Naive thymus-derived CD8-positive, alpha-beta T cell (primary cell): ENCODE data around the gene CDC20. TPM values are rescaled to one million over a fixed set of nuclear protein-coding genes. Genes with fewer than 3 reads are reported as not detected.
A peak's percentile ranks its signal among the peaks of the same experiment; 100 is the strongest.

Source experiments
- ATAC-seq, 2 donors: fragments of 150-1000 bp; cut with Tn5 transposase in 1 of 2; sonication (Bioruptor Pico), chemical (Tn5 transposase) in 1 of 2; 1 replicate in 1 of 2; 2 replicates in 1 of 2; pipeline ENCODE4 v1.10.0; 2021; ENCODE audit warnings: mild to moderate bottlenecking in 2 of 2, moderate library complexity in 2 of 2
- POLR2A ChIA-PET: fragments of 350-600 bp; sonication (Branson Sonifier 250); formaldehyde crosslinking; loops from one replicate; lab custom pipeline; 2021; ENCODE audit warnings: antibody characterized with exemption; lab: Charles Lee
- DNase-seq, 10 donors: peaks; one replicate each; pipeline versions ENCODE4 v3.0.0 to v3.0.0-alpha.2; 2020 to 2022
- H3K27ac Mint-ChIP-seq, 10 donors: one replicate each; pipeline ENCODE4 v1.8.0; 2020 to 2022; ENCODE audit warnings: mild to moderate bottlenecking in 10 of 10, mixed read lengths in 10 of 10, moderate library complexity in 4 of 10, inconsistent platforms in 1 of 10
- H3K27me3 Mint-ChIP-seq, 5 donors: one replicate each; pipeline ENCODE4 v1.8.0; 2021 to 2022; ENCODE audit warnings: mixed read lengths in 5 of 5
- H3K36me3 Mint-ChIP-seq, 3 donors: one replicate each; pipeline ENCODE4 v1.8.0; 2020 to 2022; ENCODE audit warnings: mixed read lengths in 3 of 3, mild to moderate bottlenecking in 2 of 3, inconsistent platforms in 1 of 3
- H3K4me1 Mint-ChIP-seq, 4 donors: one replicate each; pipeline ENCODE4 v1.8.0; 2021 to 2022; ENCODE audit warnings: mixed read lengths in 4 of 4
- H3K4me3 Mint-ChIP-seq, 10 donors: one replicate each; pipeline ENCODE4 v1.8.0; 2020 to 2022; ENCODE audit warnings: mild to moderate bottlenecking in 10 of 10, mixed read lengths in 10 of 10, moderate library complexity in 6 of 10, inconsistent platforms in 1 of 10
- H3K9me3 Mint-ChIP-seq, 9 donors: one replicate each; pipeline ENCODE4 v1.8.0; 2020 to 2022; ENCODE audit warnings: mixed read lengths in 9 of 9, mild to moderate bottlenecking in 3 of 9, inconsistent platforms in 1 of 9, moderate library complexity in 1 of 9
- polyA plus RNA-seq, 3 donors: library from polyadenylated mRNA; unstranded; fragments of 300-500 nt; fragmentation: Illumina TruSeq; gene quantifications; one replicate each; pipeline ENCODE4 v1.2.3, GENCODE V29; 2021
- total RNA-seq, 8 experiments: library from RNA in 2 of 8; stranded (reverse) in 2 of 8; gene quantifications; one replicate each; pipeline ENCODE4 v1.2.3 and lab custom pipeline; 2021 to 2026

Gene CDC20
- total and polyA plus RNA-seq, 5 experiments from 2014 or later: 0.39 to 0.77 (median 0.59) TPM; not detected in 2

DNA sequence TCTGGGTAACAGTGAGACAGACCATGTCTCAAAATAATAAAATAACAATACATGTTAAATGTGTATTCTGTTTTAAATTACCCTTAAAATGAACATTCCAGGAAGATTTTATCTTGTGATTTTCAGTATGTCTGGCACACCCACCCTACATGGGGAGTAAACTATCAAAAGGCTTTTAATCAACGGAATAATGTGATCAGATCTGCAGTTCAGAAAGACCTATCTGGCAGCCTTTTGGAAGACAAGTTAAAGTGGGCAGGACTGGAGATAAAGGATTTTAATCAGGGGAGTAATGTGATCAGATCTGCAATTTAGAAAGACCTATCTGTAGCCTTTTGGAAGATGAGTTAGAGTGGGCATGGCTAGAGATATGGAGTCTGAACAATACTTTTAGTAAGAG is 20.7 kb downstream of the CDC20 start:
- Mint-ChIP-seq H3K27ac (peak overlapping the region in 1 of 10 donors; percentile 40), H3K36me3 (peaks cover 0 to 39% (median 10%) of the 10 kb centered on the region in 3 donors), H3K4me1 (peaks cover 19 to 27% (median 22%) of the 10 kb centered on the region in 4 donors), H3K27me3 (no peaks in the 10 kb centered on the region), H3K4me3 (no peak overlapping the region), H3K9me3 (no peaks in the 10 kb centered on the region)
- DNase-seq (no peak), ATAC-seq (no peak)
- POLR2A ChIA-PET: interaction anchor here (1.4 kb wide), 1 partner anchor 11 kb away, joined by 3 read pairs; no protein-coding TSS in a partner anchor

DNA sequence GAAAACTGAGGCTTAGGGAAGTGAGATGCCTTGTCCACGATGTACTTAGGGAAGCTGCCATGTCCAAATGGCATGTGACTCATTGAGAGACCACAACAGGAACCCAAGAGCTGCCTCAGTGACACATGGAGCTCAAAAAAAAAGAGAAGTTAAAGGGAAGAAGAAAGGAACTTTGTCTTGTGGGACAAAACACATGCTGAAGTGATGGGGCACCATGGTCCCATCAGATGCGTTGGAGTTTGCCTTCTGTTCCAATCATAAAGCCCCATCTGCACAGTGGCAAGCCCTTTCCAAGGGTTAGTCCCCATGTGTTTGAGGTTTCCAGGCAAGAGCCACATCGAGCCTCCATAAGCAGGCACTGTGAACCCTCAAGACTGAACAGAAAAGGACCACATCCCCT is 22.8 kb downstream of the CDC20 start:
- Mint-ChIP-seq H3K4me1 (peaks cover 19 to 30% (median 22%) of the 10 kb centered on the region in 4 donors), H3K9me3 (no peaks in the 10 kb centered on the region), H3K27ac (peak overlapping the region in 9 of 10 donors; percentile 22 to 79 (median 66)), H3K27me3 (no peaks in the 10 kb centered on the region), H3K36me3 (peaks cover 5 to 57% (median 12%) of the 10 kb centered on the region in 3 donors), H3K4me3 (no peak overlapping the region)
- POLR2A ChIA-PET: no interaction called here
- ATAC-seq: no peak
- no peak for DNase-seq

DNA sequence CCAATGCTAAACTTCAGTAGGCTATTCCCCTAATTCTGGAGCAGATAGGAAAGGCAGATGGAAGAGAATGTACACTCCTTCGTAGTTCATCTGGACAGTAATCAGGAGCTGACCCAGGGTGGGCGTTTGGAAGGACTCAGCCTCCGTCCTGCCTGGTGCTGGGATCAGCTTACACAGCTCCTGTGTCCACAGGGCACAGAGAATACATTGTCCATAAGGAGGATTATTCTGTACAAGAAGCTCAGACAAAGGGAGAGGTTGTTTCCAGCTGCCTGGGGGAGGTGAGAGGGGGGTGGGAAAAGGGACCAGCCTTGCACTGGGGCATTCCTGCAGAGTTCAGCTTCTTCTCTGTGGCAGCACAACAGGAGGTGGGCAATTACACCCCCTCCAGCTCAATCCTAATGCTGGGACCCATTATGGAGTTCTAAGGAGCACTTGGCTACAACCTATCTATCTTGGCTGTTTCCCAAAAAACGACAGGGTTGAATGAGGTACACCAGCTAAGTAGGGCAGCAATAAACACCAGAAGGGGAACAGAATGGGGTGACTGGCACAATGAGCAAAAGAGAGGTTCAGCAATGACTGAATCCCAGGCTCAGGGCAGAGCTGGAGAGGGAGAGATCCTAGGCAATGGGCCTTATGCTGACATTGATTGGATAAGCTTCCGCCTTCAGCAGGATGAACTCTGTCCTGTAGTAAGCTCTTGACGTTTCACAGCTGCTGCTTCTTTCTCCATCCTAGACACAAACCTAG is 23.4 kb downstream of the CDC20 start:
- POLR2A ChIA-PET: interaction anchor here (3.1 kb wide), 1 partner anchor 14 kb away, joined by 11 read pairs; the partner anchor contains the start of gene ELOVL1
- H3K36me3 Mint-ChIP-seq: peaks cover 10 to 63% (median 16%) of the 10 kb centered on the region in 3 donors
- no peaks in the 10 kb centered on the region for H3K9me3 Mint-ChIP-seq
- peak overlapping the region in 6 of 10 donors; percentile 22 to 79 (median 60) for H3K27ac Mint-ChIP-seq
- H3K4me3 Mint-ChIP-seq: no peak overlapping the region
- no peaks in the 10 kb centered on the region for H3K27me3 Mint-ChIP-seq
- DNase-seq: no peak
- peaks cover 19 to 31% (median 24%) of the 10 kb centered on the region in 4 donors for H3K4me1 Mint-ChIP-seq
- ATAC-seq: no peak

DNA sequence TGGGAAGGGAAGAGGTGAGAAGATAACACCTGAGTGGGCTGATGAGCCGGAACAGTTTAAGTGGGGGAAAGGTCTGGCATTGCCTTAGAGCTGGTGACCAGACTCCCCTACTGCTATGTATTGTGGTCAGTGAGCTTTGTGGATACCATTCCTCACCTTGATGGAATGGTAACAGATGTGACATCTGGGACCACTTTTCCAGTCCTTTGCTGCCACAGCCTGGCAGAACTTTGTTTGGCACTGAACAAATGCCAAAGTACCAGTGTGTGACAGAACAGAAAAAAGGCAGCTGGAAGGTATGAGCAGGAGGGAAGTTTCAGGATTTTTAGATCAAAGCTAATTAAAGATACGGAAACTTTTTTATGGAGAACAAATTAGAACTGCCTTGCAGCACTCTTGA is 24.7 kb downstream of the CDC20 start:
- DNase-seq (no peak), ATAC-seq (no peak)
- Mint-ChIP-seq H3K4me1 (peaks cover 24 to 42% (median 34%) of the 10 kb centered on the region in 4 donors), H3K4me3 (no peak overlapping the region), H3K27me3 (no peaks in the 10 kb centered on the region), H3K36me3 (peaks cover 10 to 65% (median 16%) of the 10 kb centered on the region in 3 donors), H3K9me3 (no peaks in the 10 kb centered on the region), H3K27ac (peak overlapping the region in 3 of 10 donors; percentile 4 to 45 (median 41))
- POLR2A ChIA-PET: interaction anchor here (0.6 to 3.1 kb wide), 3 partner anchors 15 to 25 kb away, joined by 3 to 11 read pairs (median 5); partner anchors contain the start of gene ELOVL1

DNA sequence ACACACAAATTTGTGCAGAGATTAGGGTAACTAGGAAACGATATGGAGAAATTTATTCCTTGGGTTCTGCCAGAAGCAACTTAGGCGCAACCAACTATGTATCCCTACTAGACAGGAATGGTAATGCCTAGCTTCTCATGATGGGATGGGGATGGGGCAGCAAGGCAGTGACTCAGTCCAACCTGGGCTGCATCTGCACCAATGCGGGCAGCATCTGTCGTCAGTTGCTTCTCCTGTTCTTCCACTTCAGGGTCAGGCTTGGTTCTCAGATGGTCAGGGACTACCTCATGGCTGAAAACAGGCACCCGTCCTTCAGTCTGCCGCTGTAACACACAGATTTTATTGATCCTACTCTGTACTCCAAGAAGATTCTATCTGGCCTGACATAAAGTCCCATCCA is 27.9 kb downstream of the CDC20 start:
- H3K4me3 Mint-ChIP-seq: no peak overlapping the region
- ATAC-seq (no peak), DNase-seq (no peak)
- H3K27me3 Mint-ChIP-seq: no peaks in the 10 kb centered on the region
- POLR2A ChIA-PET: interaction anchor here (1.0 kb wide), 1 partner anchor 18 kb away, joined by 3 read pairs; the partner anchor contains the start of gene ELOVL1
- peaks cover 14 to 57% (median 16%) of the 10 kb centered on the region in 3 donors for H3K36me3 Mint-ChIP-seq
- peak overlapping the region in 4 of 10 donors; percentile 10 to 77 (median 40) for H3K27ac Mint-ChIP-seq
- no peaks in the 10 kb centered on the region for H3K9me3 Mint-ChIP-seq
- peaks cover 22 to 53% (median 42%) of the 10 kb centered on the region in 4 donors for H3K4me1 Mint-ChIP-seq

DNA sequence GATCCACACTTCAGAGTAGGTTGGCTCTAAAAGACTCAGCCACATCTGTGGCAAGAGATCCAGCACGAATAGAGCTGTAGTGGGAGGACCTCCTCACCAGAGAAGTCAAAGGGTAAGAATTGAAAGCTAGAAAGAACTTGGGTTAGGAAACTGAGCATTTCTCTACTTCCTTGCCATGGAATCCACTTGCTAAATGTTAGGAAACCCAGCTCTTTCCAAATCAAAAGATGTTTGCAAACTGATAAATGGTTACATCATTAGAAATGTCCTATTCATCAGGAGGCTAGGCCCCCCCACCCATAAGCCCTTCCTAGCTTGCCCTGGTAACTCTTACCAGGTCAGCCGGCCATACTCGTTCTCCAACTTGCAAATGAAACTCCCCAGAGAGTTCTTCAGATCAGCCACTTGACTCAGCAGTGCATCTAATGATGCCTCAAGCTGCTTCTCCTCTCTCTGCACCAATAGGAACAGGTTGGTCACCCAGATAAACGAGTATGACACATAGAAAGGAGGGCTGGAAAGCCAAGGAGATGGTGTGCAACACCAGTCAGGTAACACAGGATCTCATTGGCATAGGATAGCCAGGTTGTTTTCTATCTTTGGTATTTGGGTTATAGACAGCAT is 29.3 kb downstream of the CDC20 start:
- POLR2A ChIA-PET: interaction anchor here (0.6 to 2.9 kb wide), 2 partner anchors 18 to 20 kb away, joined by 5 to 20 read pairs; partner anchors contain the start of gene ELOVL1
- H3K4me1 Mint-ChIP-seq: peaks cover 27 to 55% (median 45%) of the 10 kb centered on the region in 4 donors

DNA sequence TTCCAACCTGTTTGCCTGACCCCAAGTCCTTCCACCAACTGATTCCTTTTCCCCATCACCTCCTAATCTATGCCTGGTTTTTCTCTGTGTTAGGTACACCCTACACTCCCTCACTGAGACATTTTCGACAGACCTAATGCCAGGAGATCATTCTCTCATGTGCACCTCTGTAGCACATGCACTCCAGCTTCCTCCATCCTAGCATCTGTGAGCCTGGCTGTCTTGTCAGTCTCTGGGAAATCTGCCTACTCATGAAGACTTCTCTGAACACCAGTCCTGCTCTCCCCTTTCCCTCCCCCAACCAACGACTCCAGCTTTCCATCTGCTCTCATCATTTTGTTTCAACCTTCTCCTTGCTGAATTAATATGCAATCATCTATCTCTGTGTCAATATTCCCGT is 29.8 kb downstream of the CDC20 start:
- H3K4me1 Mint-ChIP-seq: peaks cover 29 to 61% (median 48%) of the 10 kb centered on the region in 4 donors
- peak overlapping the region; percentile 98 to 100 (median 99) for H3K27ac Mint-ChIP-seq
- no peak for ATAC-seq
- peaks cover 14 to 45% (median 14%) of the 10 kb centered on the region in 3 donors for H3K36me3 Mint-ChIP-seq
- no peaks in the 10 kb centered on the region for H3K27me3 Mint-ChIP-seq
- POLR2A ChIA-PET: interaction anchor here (0.6 to 2.9 kb wide), 2 partner anchors 18 to 21 kb away, joined by 5 to 20 read pairs; partner anchors contain the start of gene ELOVL1
- no peak for DNase-seq
- peak overlapping the region; percentile 98 to 100 (median 100) for H3K4me3 Mint-ChIP-seq
- no peaks in the 10 kb centered on the region for H3K9me3 Mint-ChIP-seq

More for the DNA sequence above, 29.3 kb downstream of the CDC20 start:
- Mint-ChIP-seq H3K9me3 (no peaks in the 10 kb centered on the region), H3K36me3 (peaks cover 14 to 46% (median 16%) of the 10 kb centered on the region in 3 donors), H3K27ac (peak overlapping the region; percentile 69 to 100 (median 99)), H3K27me3 (no peaks in the 10 kb centered on the region), H3K4me3 (peak overlapping the region; percentile 98 to 100 (median 100))
- DNase-seq (no peak), ATAC-seq (no peak)

DNA sequence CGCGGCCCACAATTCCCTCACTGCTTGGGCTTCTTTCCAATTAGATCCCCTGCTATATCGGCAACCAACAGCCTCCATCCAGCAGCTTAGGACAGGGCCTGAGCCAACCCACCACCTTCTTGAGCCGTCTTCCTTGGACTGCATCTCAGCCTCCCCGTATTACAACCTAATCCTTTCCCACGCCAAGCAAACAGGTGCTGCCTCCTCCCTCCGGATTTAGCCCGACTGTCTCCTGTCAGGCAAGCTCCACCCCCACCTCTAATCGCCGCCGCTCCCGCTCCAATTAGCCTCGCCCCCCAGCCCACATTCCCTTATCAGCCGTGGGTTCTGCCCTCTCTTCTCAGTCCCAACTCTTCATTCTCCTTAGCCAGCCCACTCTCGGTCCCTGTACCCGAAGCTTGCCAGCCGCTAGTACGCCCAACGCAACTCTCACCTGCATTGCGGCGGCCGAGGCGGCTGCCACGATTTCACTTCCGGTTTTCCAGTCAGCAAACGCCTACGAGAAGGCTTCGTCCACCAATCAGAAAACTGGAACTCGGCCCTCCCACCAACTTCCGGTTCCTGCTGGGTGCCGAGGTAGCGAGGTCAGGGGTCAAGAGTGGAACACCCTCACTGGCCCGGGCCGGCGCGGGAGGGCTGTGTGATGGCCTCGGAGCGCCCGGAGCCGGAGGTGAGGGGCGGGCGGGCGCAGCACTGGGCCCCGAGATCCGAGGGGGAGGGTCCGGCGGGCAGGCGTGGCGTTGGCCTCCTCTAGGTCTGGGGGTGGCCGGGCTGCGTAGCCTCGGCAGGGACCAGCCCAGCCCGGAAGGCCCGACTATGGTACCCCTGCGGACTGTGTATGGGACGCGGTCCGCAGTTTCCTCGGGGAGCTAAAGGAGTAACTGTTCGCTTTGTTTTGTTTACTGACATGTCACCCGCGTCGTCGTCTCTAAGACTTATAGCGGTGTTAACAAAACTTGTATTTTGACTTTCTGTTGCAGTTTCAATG is 30.8 kb downstream of the CDC20 start, which contains the start of the genes MED8 and SZT2:
MED8 (minus strand) TSS at position 475 of the 988 bp plus-strand sequence; CDS start at position 439, 36 bp downstream.
SZT2 (plus strand) TSS at position 574 of the 988 bp plus-strand sequence; CDS start at position 644, 70 bp downstream.
- peak within 1 kb of the TSS; percentile 98 to 100 (median 99) for H3K27ac Mint-ChIP-seq
- H3K27me3 Mint-ChIP-seq: no peaks in the 10 kb centered on the region
- POLR2A ChIA-PET: interaction anchor here (0.7 to 2.9 kb wide), 10 partner anchors 9 to 1386 kb away, joined by 3 to 20 read pairs (median 4); partner anchors contain the start of genes CDC20, ELOVL1, HYI and RPS8
- H3K9me3 Mint-ChIP-seq: no peaks in the 10 kb centered on the region
- H3K4me3 Mint-ChIP-seq: peak within 1 kb of the TSS; percentile 98 to 100 (median 100)
- H3K4me1 Mint-ChIP-seq: peaks cover 32 to 66% (median 50%) of the 10 kb centered on the region in 4 donors
- peak; percentile 91 to 95 for ATAC-seq
- H3K36me3 Mint-ChIP-seq: peaks cover 11 to 44% (median 14%) of the 10 kb centered on the region in 3 donors
- DNase-seq: peak; percentile 82 to 95 (median 88)

DNA sequence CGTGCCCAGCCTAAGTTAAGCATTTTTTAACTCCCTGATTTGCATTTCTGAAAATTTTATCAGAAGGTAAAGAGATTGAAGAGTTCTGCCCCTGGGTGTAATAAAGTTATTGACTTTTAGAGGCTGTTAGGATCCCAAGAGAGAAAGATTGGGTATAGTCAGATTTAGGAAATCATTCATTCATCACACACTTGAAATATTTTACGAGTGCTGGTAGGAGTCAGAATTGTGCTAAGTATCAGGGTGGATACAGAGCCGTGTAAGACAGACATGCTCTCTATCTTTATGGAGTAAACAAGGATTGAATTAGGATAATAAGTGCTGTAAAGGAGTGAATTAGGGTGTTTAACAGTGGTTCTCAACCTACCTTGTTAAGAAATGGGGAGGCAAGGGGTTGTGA is 33.9 kb downstream of the CDC20 start:
- ATAC-seq: no peak
- Mint-ChIP-seq H3K27me3 (no peaks in the 10 kb centered on the region), H3K4me1 (peaks cover 30 to 71% (median 44%) of the 10 kb centered on the region in 4 donors), H3K36me3 (peaks cover 2 to 36% (median 4%) of the 10 kb centered on the region in 3 donors), H3K9me3 (no peaks in the 10 kb centered on the region), H3K4me3 (peak overlapping the region in 1 of 10 donors; percentile 28), H3K27ac (peak overlapping the region in 3 of 10 donors; percentile 9 to 68 (median 64))
- POLR2A ChIA-PET: no interaction called here
- DNase-seq: no peak

DNA sequence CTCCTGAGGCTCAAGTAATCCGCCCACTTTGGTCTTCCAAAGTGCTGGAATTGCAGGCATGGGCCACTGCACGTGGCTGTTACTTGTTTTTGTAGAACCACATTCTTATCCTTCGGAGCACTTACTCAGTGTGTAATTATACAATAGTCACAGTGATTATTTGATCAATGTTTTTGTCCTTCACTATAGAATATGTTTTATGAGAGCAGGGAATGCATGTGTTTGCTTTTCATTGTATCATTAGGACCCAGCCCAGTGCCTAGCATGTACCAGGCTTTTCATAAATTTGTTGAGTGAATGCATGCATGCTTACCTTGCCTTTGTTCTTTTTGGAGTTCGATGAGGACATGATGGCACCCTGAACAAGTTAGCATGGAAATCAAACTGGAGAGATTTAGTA is 36.7 kb downstream of the CDC20 start:
- H3K27me3 Mint-ChIP-seq: no peaks in the 10 kb centered on the region
- ATAC-seq (no peak), DNase-seq (no peak)
- H3K27ac Mint-ChIP-seq: no peak overlapping the region
- no peaks in the 10 kb centered on the region for H3K9me3 Mint-ChIP-seq
- H3K4me3 Mint-ChIP-seq: no peak overlapping the region
- H3K4me1 Mint-ChIP-seq: peaks cover 14 to 59% (median 30%) of the 10 kb centered on the region in 4 donors
- peaks cover 0 to 39% (median 0%) of the 10 kb centered on the region in 3 donors for H3K36me3 Mint-ChIP-seq
- POLR2A ChIA-PET: no interaction called here

DNA sequence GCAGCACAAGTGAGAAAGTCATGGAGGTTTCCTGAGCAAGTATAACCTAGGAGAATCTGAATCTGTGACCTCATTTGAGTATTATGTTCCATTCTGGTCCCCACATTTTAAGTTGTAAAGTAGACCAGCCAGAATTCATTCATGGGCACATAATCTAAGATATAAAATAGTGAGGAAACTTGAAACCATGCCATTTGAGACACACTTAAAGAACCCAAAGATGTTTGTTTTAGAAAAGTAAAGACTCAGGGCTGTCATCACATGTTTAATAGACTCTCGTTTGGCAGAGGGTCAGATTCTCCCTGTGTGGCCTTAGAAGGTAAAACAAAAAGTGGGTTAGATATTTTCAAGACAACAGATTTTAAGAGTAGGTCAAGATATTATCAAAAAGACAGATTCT is 37.3 kb downstream of the CDC20 start:
- Mint-ChIP-seq H3K36me3 (peaks cover 0 to 42% (median 0%) of the 10 kb centered on the region in 3 donors), H3K4me1 (peaks cover 13 to 56% (median 27%) of the 10 kb centered on the region in 4 donors), H3K4me3 (no peak overlapping the region), H3K27me3 (no peaks in the 10 kb centered on the region), H3K9me3 (no peaks in the 10 kb centered on the region), H3K27ac (no peak overlapping the region)
- POLR2A ChIA-PET: no interaction called here
- DNase-seq (no peak), ATAC-seq (no peak)
